Measurements from ENCODE around the gene NEXN. TPM values are rescaled to one million over a fixed set of nuclear protein-coding genes. Genes with fewer than 3 reads are reported as not detected.

The NEXN gene
- total and polyA plus RNA-seq, 2 of the 13 experiments (the other 11 are each of a cell fraction or from before 2014, with no cell fraction given) = 0.07 to 0.97 TPM

- H3K27me3 ChIP-seq (ENCODE audit: control insufficient read depth in 1 of 2, insufficient read depth in 2 of 2, low read length in 2 of 2) = no peaks in the 10 kb centered on the region
- CTCF ChIA-PET (ENCODE audit: low intra/inter-chr PET ratio, low total read pairs) = no interaction called here
- in situ Hi-C loops (cut with HindIII; ENCODE audit: extremely low pct_ligation_motif_present, low pct_unique_long_range_greater_than_20kb) (no loop called here), intact Hi-C loops (cut with micrococcal nuclease; ENCODE audit: unreplicated experiment) (no loop called here)
- H3K4me3 ChIP-seq (replicated peaks in 1 of 3; ENCODE audit: insufficient read depth in 1 of 3, low read depth in 2 of 3, low read length in 3 of 3) = no peak overlapping the region
- no peaks in the 10 kb centered on the region for H3K9me3 ChIP-seq (ENCODE audit: low read length)
- H2AFZ ChIP-seq (ENCODE audit: low read length) = no peak overlapping the region
- H3K4me1 ChIP-seq (ENCODE audit: insufficient read depth, low read length) = no peaks in the 10 kb centered on the region
- TF ChIP-seq ZBTB33 (CRISPR knock-in tag; IDR thresholded peaks at IDR 0.05) (no peak), ZNF549 (CRISPR knock-in tag; IDR thresholded peaks at IDR 0.05) (no peak), ZNF75D (CRISPR knock-in tag; IDR thresholded peaks at IDR 0.05; ENCODE audit: borderline replicate concordance) (no peak), ONECUT2 (CRISPR knock-in tag; IDR thresholded peaks at IDR 0.05) (no peak), FOXJ3 (CRISPR knock-in tag; IDR thresholded peaks at IDR 0.05; ENCODE audit: borderline replicate concordance) (no peak)
- H3K36me3 ChIP-seq (replicated peaks in 1 of 2; ENCODE audit: control insufficient read depth in 1 of 2, insufficient read depth in 2 of 2, low read length in 2 of 2) = no peaks in the 10 kb centered on the region
- no peak overlapping the region for H3K27ac ChIP-seq (ENCODE audit: extremely low read length, insufficient read depth, low read length)
- H3K4me2 ChIP-seq (ENCODE audit: low read depth, low read length) = no peak overlapping the region
- no peaks in the 10 kb centered on the region for H4K20me1 ChIP-seq (ENCODE audit: insufficient read depth, low read length)
- 91% methylated on average over 1 of the region's 1 CpG for WGBS (ENCODE audit: low lambda C conversion rate)
- no peak overlapping the region for H3K9ac ChIP-seq (ENCODE audit: insufficient read depth, low read depth, low read length)
- no peaks in the 10 kb centered on the region for H3K79me2 ChIP-seq (ENCODE audit: insufficient read depth, low read length)
- BruUV-seq (replicated peaks) = no TSS peak
- ATAC-seq (no peak), DNase-seq (ENCODE audit: low spot score) (no peak), FAIRE-seq (no peak)
- POLR2A ChIA-PET = no interaction called here
These were observed 15.0 kb upstream of the NEXN start for GRCh38 chr1:77873461-77873860.

- H4K20me1 ChIP-seq (ENCODE audit: insufficient read depth, low read length) = no peaks in the 10 kb centered on the region
- H3K9me3 ChIP-seq (ENCODE audit: low read length) = no peaks in the 10 kb centered on the region
- no peak for FAIRE-seq
- H3K4me3 ChIP-seq (replicated peaks in 1 of 3; ENCODE audit: insufficient read depth in 1 of 3, low read depth in 2 of 3, low read length in 3 of 3) = no peak overlapping the region
- H3K27ac ChIP-seq (ENCODE audit: extremely low read length, insufficient read depth, low read length) = no peak overlapping the region
- in situ Hi-C loops (cut with HindIII; ENCODE audit: extremely low pct_ligation_motif_present, low pct_unique_long_range_greater_than_20kb) (no loop called here), intact Hi-C loops (cut with micrococcal nuclease; ENCODE audit: unreplicated experiment) (no loop called here)
- CTCF ChIA-PET (ENCODE audit: low intra/inter-chr PET ratio, low total read pairs) = no interaction called here
- no peak overlapping the region for H2AFZ ChIP-seq (ENCODE audit: low read length)
- no peak for TF ChIP-seq SP140L (CRISPR knock-in tag; IDR thresholded peaks at IDR 0.05; ENCODE audit: borderline replicate concordance)
- no peak for TF ChIP-seq TEAD2 (CRISPR knock-in tag; IDR thresholded peaks at IDR 0.05)
- TF ChIP-seq JARID2 (CRISPR knock-in tag; IDR thresholded peaks at IDR 0.05; ENCODE audit: insufficient replicate concordance) = no peak
- no peak for TF ChIP-seq TERF1 (CRISPR knock-in tag; IDR thresholded peaks at IDR 0.05)
- no TSS peak for BruUV-seq (replicated peaks)
- H3K9ac ChIP-seq (ENCODE audit: insufficient read depth, low read depth, low read length) = no peak overlapping the region
- 98% methylated on average over 4 of the region's 4 CpGs for WGBS (ENCODE audit: low lambda C conversion rate)
- POLR2A ChIA-PET = no interaction called here
- H3K36me3 ChIP-seq (replicated peaks in 1 of 2; ENCODE audit: control insufficient read depth in 1 of 2, insufficient read depth in 2 of 2, low read length in 2 of 2) = no peaks in the 10 kb centered on the region
- no peak for ATAC-seq
- DNase-seq (ENCODE audit: low spot score) = no peak
- H3K4me1 ChIP-seq (ENCODE audit: insufficient read depth, low read length) = no peaks in the 10 kb centered on the region
- no peaks in the 10 kb centered on the region for H3K27me3 ChIP-seq (ENCODE audit: control insufficient read depth in 1 of 2, insufficient read depth in 2 of 2, low read length in 2 of 2)
- no peaks in the 10 kb centered on the region for H3K79me2 ChIP-seq (ENCODE audit: insufficient read depth, low read length)
- H3K4me2 ChIP-seq (ENCODE audit: low read depth, low read length) = no peak overlapping the region
These were observed 13.5 kb upstream of the NEXN start for GRCh38 chr1:77874804-77875445.

Data from HepG2 (cell line).